H9 (cell line): ENCODE data around the gene IL25. TPM values are rescaled to one million over a fixed set of nuclear protein-coding genes. Genes with fewer than 3 reads are reported as not detected.

Experiments
- DNase-seq: peaks from one replicate; pipeline ENCODE4 v3.0.0-alpha.2; 2017
- H2AFZ ChIP-seq: one replicate; pipeline ENCODE4 v1.6.1; 2013; ENCODE audit warnings: mild to moderate bottlenecking, low read length, control low read depth, moderate library complexity
- H2AK5ac ChIP-seq: 2 replicates; pipeline ENCODE4 v1.6.1; 2013; ENCODE audit warnings: low read length, control low read depth, mixed read lengths; ENCODE audit not compliant: insufficient read length
- H2BK120ac ChIP-seq: one replicate; pipeline ENCODE4 v1.6.1; 2013; ENCODE audit warnings: low read depth, mild to moderate bottlenecking, low read length, control low read depth, inconsistent platforms; ENCODE audit not compliant: poor library complexity, severe bottlenecking
- H2BK12ac ChIP-seq: 2 replicates; pipeline ENCODE4 v1.6.1; 2013; ENCODE audit warnings: low read length, control low read depth, mixed read lengths, low read depth; ENCODE audit not compliant: insufficient read length
- H2BK15ac ChIP-seq: 2 replicates; pipeline ENCODE4 v1.6.1; 2013; ENCODE audit warnings: low read depth, low read length, control low read depth
- H2BK20ac ChIP-seq: one replicate; pipeline ENCODE4 v1.6.1; 2013; ENCODE audit warnings: low read depth, mild to moderate bottlenecking, low read length, control low read depth, inconsistent platforms; ENCODE audit not compliant: poor library complexity, severe bottlenecking
- H2BK5ac ChIP-seq: 2 replicates; pipeline ENCODE4 v1.6.1; 2013; ENCODE audit warnings: low read length, control low read depth, mixed read lengths; ENCODE audit not compliant: insufficient read length
- H3K14ac ChIP-seq: 2 replicates; pipeline ENCODE4 v1.6.1; 2013; ENCODE audit warnings: low read length, control low read depth; ENCODE audit not compliant: insufficient read depth
- H3K18ac ChIP-seq: 2 replicates; pipeline ENCODE4 v1.6.1; 2013; ENCODE audit warnings: low read depth, mild to moderate bottlenecking, mixed read lengths, low read length, control low read depth; ENCODE audit not compliant: insufficient read length
- H3K23ac ChIP-seq: 2 replicates; pipeline ENCODE4 v1.6.1; 2013; ENCODE audit warnings: low read length, control low read depth, mixed read lengths, low read depth; ENCODE audit not compliant: insufficient read length
- H3K23me2 ChIP-seq: 2 replicates; pipeline ENCODE4 v1.6.1; 2013; ENCODE audit warnings: low read depth, mild to moderate bottlenecking, mixed read lengths, low read length, control low read depth; ENCODE audit not compliant: insufficient read length, poor library complexity, severe bottlenecking
- H3K27ac ChIP-seq: 2 replicates; pipeline ENCODE4 v1.5.1; 2013; ENCODE audit warnings: low read length, control low read depth, mixed read lengths, low read depth; ENCODE audit not compliant: insufficient read length
- H3K27me3 ChIP-seq: 2 replicates; pipeline ENCODE4 v1.6.1; 2013; ENCODE audit warnings: low read length, control low read depth, inconsistent platforms; ENCODE audit not compliant: insufficient read depth
- H3K4ac ChIP-seq: 2 replicates; pipeline ENCODE4 v1.6.1; 2013; ENCODE audit warnings: low read depth, mild to moderate bottlenecking, control low read depth, inconsistent platforms, low read length, moderate library complexity
- H3K4me1 ChIP-seq: 2 replicates; pipeline ENCODE4 v1.6.1; 2013; ENCODE audit warnings: low read length, control low read depth, inconsistent platforms; ENCODE audit not compliant: insufficient read depth
- H3K4me2 ChIP-seq: 2 replicates; pipeline ENCODE4 v1.6.1; 2013; ENCODE audit warnings: low read length, control low read depth, mixed read lengths; ENCODE audit not compliant: insufficient read length, insufficient read depth
- H3K56ac ChIP-seq: 2 replicates; pipeline ENCODE4 v1.6.1; 2013; ENCODE audit warnings: low read depth, mild to moderate bottlenecking, mixed read lengths, low read length, control low read depth; ENCODE audit not compliant: insufficient read length
- H3K79me1 ChIP-seq: 2 replicates; pipeline ENCODE4 v1.6.1; 2013; ENCODE audit warnings: low read depth, mild to moderate bottlenecking, moderate library complexity, low read length, control low read depth, inconsistent platforms; ENCODE audit not compliant: insufficient read depth, poor library complexity, severe bottlenecking
- H3K79me2 ChIP-seq: 2 replicates; pipeline ENCODE4 v1.6.1; 2013; ENCODE audit warnings: low read length, control low read depth, inconsistent platforms; ENCODE audit not compliant: insufficient read depth
- H3K9ac ChIP-seq: 2 replicates; pipeline ENCODE4 v1.6.1; 2013; ENCODE audit warnings: low read length, control low read depth, mixed read lengths; ENCODE audit not compliant: insufficient read length; ENCODE audit errors: extremely low read depth
- H3K9me3 ChIP-seq: one replicate; pipeline ENCODE4 v1.6.1; 2013; ENCODE audit warnings: low read depth, low read length, inconsistent platforms; ENCODE audit not compliant: control insufficient read depth
- H3T11ph ChIP-seq: one replicate; pipeline ENCODE4 v1.6.1; 2013; ENCODE audit warnings: mild to moderate bottlenecking, low read length, control low read depth, inconsistent platforms
- H4K20me1 ChIP-seq: one replicate; pipeline ENCODE4 v1.6.1; 2013; ENCODE audit not compliant: control insufficient read depth, insufficient read length, insufficient read depth
- H4K5ac ChIP-seq: 2 replicates; pipeline ENCODE4 v1.6.1; 2013; ENCODE audit warnings: low read depth, mild to moderate bottlenecking, mixed read lengths, low read length, control low read depth; ENCODE audit not compliant: insufficient read length
- H4K8ac ChIP-seq: replicated peaks from 2 replicates; pipeline ENCODE4 v1.6.1; 2013; ENCODE audit warnings: low read length, control low read depth, mixed read lengths, low read depth; ENCODE audit not compliant: insufficient read length
- H4K91ac ChIP-seq: 2 replicates; pipeline ENCODE4 v1.6.1; 2013; ENCODE audit warnings: low read depth, mild to moderate bottlenecking, moderate library complexity, mixed read lengths, low read length, control low read depth; ENCODE audit not compliant: insufficient read length
- H3K27ac Mint-ChIP-seq, 3 experiments: 2 replicates in 2 of 3; 3 replicates in 1 of 3; pipeline ENCODE4 v1.8.0; 2020 to 2021; ENCODE audit warnings: mixed read lengths in 3 of 3, mild to moderate bottlenecking in 1 of 3, moderate library complexity in 1 of 3
- H3K27me3 Mint-ChIP-seq: 2 replicates; pipeline ENCODE4 v1.8.0; 2021; ENCODE audit warnings: low read depth, mild to moderate bottlenecking, moderate library complexity, mixed read lengths
- H3K36me3 Mint-ChIP-seq, 3 experiments: 2 replicates in 2 of 3; 3 replicates in 1 of 3; pipeline ENCODE4 v1.8.0; 2020 to 2021; ENCODE audit warnings: low read depth in 3 of 3, mixed read lengths in 3 of 3; ENCODE audit not compliant: insufficient read depth in 1 of 3
- H3K4me1 Mint-ChIP-seq, 2 experiments: 2 replicates each; pipeline ENCODE4 v1.8.0; 2020; ENCODE audit warnings: mixed read lengths in 2 of 2
- H3K4me3 Mint-ChIP-seq, 2 experiments: 2 replicates in 1 of 2; 3 replicates in 1 of 2; pipeline ENCODE4 v1.8.0; 2020 to 2021; ENCODE audit warnings: mild to moderate bottlenecking in 2 of 2, mixed read lengths in 2 of 2, moderate library complexity in 1 of 2
- H3K9me3 Mint-ChIP-seq, 2 experiments: 2 replicates in 1 of 2; 3 replicates in 1 of 2; pipeline ENCODE4 v1.8.0; 2020; ENCODE audit warnings: mild to moderate bottlenecking in 2 of 2, mixed read lengths in 2 of 2, moderate library complexity in 1 of 2
- CTCF ChIP-seq: fragments of 200-600 bp; sonication (generic); conservative IDR thresholded peaks from 3 replicates; pipeline ENCODE4 v1.8.0; 2021; ENCODE audit warnings: antibody characterized with exemption, mild to moderate bottlenecking
- WGBS: extraction: QIAGEN DNeasy Blood & Tissue Kit; methylation state at CpG from one replicate; pipeline ENCODE4 v1.1.7; 2013; ENCODE audit warnings: missing lambda C conversion rate, low lambda C conversion rate, mixed read lengths; ENCODE audit not compliant: insufficient read length; ENCODE audit errors: extremely low coverage; 5-methylcytosine and 5-hydroxymethylcytosine counted together
- total RNA-seq: library from RNA; stranded (reverse); gene quantifications from 2 replicates; pipeline ENCODE4 v1.2.1, GENCODE V29; 2021

The IL25 gene
- total RNA-seq, 1 experiment from 2014 or later, result not detected

GRCh38 chr14:23326491-23327332 lies 45.9 kb upstream of the IL25 start:
- no peak overlapping the region for H2BK120ac ChIP-seq
- no peak overlapping the region for H2AK5ac ChIP-seq
- H3K27ac Mint-ChIP-seq, result peak overlapping the region in 1 of 3 experiments; percentile 58; a peak in 2 of 7 replicates
- no peak overlapping the region for H3K23ac ChIP-seq
- no peak overlapping the region for H3K27ac ChIP-seq
- peaks cover 9 to 15% of the 10 kb centered on the region in 2 experiments for H3K4me1 Mint-ChIP-seq
- peaks cover 10% of the 10 kb centered on the region; the same call in 1 of the 2 replicates for H3K79me2 ChIP-seq
- no peak overlapping the region for H2BK5ac ChIP-seq
- peaks cover 29 to 45% (median 41%) of the 10 kb centered on the region in 3 experiments for H3K36me3 Mint-ChIP-seq
- no peak overlapping the region for H2AFZ ChIP-seq
- H3K14ac ChIP-seq, result no peak overlapping the region
- H3K9me3 ChIP-seq, result no peaks in the 10 kb centered on the region
- H3T11ph ChIP-seq, result no peak overlapping the region
- no peak overlapping the region for H4K5ac ChIP-seq
- no CpG with 5 or more reads among the region's 13 CpGs for WGBS
- H3K4me2 ChIP-seq, result no peak overlapping the region
- no peak overlapping the region for H4K91ac ChIP-seq
- H3K18ac ChIP-seq, result no peak overlapping the region
- H2BK15ac ChIP-seq, result no peak overlapping the region
- H3K27me3 Mint-ChIP-seq, result peaks cover 2% of the 10 kb centered on the region; the same call in 1 of the 2 replicates
- no peaks in the 10 kb centered on the region for H4K20me1 ChIP-seq
- no peak overlapping the region for H4K8ac ChIP-seq
- H3K9me3 Mint-ChIP-seq, result no peaks in the 10 kb centered on the region; a peak in 1 of 5 replicates
- H2BK20ac ChIP-seq, result no peak overlapping the region
- no peak overlapping the region for H3K9ac ChIP-seq
- H3K4me3 Mint-ChIP-seq, result no peak overlapping the region
- H3K79me1 ChIP-seq, result peaks cover 4% of the 10 kb centered on the region
- no peak for DNase-seq
- H3K4ac ChIP-seq, result no peak overlapping the region
- H3K56ac ChIP-seq, result no peak overlapping the region
- TF ChIP-seq CTCF, result no peak
- H3K23me2 ChIP-seq, result peaks cover 8% of the 10 kb centered on the region
- H3K27me3 ChIP-seq, result no peaks in the 10 kb centered on the region
- no peak overlapping the region for H2BK12ac ChIP-seq
- peaks cover 3% of the 10 kb centered on the region; the same call in 1 of the 2 replicates for H3K4me1 ChIP-seq
